Gastrocnemius medialis (tissue), 4 donors: ENCODE measurements around the gene RPS6KB2.

Experiments
- CTCF ChIP-seq, 5 experiments: fragments of 450-650 bp in 3 of 5; fragments of 200-600 bp in 2 of 5; sonication (generic) in 2 of 5; IDR thresholded peaks in 4 of 5; conservative IDR thresholded peaks in 1 of 5; 1 replicate in 4 of 5; 2 replicates in 1 of 5; pipeline ENCODE4 v1.5.1; 2016 to 2019; ENCODE audit warnings: antibody characterized with exemption in 5 of 5, mild to moderate bottlenecking in 3 of 5, moderate library complexity in 3 of 5
- POLR2A ChIP-seq, 2 donors: fragments of 450-650 bp; IDR thresholded peaks; one replicate each; pipeline ENCODE4 v1.6.1; 2017; ENCODE audit warnings: antibody characterized with exemption in 2 of 2, mild to moderate bottlenecking in 2 of 2, moderate library complexity in 2 of 2

- TF ChIP-seq CTCF (IDR thresholded peaks at IDR 0.05 in 4 of 5, conservative IDR thresholded peaks at IDR 0.05 in 1 of 5) (no peak), POLR2A (IDR thresholded peaks at IDR 0.05) (no peak)
Observed at GRCh38 chr11:67423891-67424613, 4.2 kb upstream of the RPS6KB2 start.
